ENCODE data around the gene SRSF9. TPM values are rescaled to one million over a fixed set of nuclear protein-coding genes. Genes with fewer than 3 reads are reported as not detected.
"Not testable (repeated sequence)": the region's sequence is repeated elsewhere in the genome, so short reads cannot be mapped to it uniquely, and the experiment has no call there.

SRSF9 gene
- total RNA-seq, 1 experiment from 2014 or later: 284 TPM

GRCh38 chr12:120447992-120448391 lies 21.6 kb downstream of the SRSF9 start:
- Mint-ChIP-seq H3K27me3 (ENCODE audit: unreplicated experiment) (no peaks in the 10 kb centered on the region), H3K27ac (ENCODE audit: unreplicated experiment) (peak overlapping the region; percentile 77), H3K4me3 (ENCODE audit: low read depth, unreplicated experiment) (peak overlapping the region; percentile 88), H3K4me1 (ENCODE audit: low read depth, unreplicated experiment) (peaks cover 12% of the 10 kb centered on the region), H3K36me3 (ENCODE audit: insufficient read depth, unreplicated experiment) (peaks cover 86% of the 10 kb centered on the region), H3K9me3 (ENCODE audit: low read depth, unreplicated experiment) (no peaks in the 10 kb centered on the region)
- intact Hi-C loops (cut with micrococcal nuclease; ENCODE audit: unreplicated experiment): loop anchor here (2.0 kb wide), 1 partner anchor 21 kb away; the partner anchor contains the start of gene SRSF9
- no peak for DNase-seq
- CTCF ChIA-PET: interaction anchor here (0.7 kb wide), 1 partner anchor 87 kb away, joined by 15 read pairs; no protein-coding TSS in a partner anchor
- no TSS peak for BruUV-seq (replicated peaks)
- no peak for TF ChIP-seq CTCF (IDR thresholded peaks at IDR 0.05; ENCODE audit: unreplicated experiment)

DNA sequence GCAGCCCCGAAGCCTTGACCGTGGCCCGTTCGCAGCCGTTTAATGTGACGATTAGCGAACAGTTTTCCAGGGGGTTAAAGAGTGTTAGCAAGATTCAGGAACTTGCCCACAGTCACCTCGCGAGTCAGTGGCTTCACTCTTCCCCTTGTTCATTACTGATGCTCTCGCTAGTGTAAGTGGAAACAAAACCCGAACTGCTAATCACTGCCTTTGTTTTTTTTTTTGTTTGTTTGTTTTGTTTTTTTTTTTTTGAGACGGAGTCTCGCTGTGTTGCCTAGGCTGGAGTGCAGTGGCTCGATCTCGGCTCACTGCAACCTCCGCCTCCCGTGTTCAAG lies 22.7 kb downstream of the SRSF9 start:
- H3K9me3 Mint-ChIP-seq (ENCODE audit: low read depth, unreplicated experiment); CTCF ChIA-PET: not testable (repeated sequence)
- TSS peak; percentile 74 for BruUV-seq (replicated peaks)

GRCh38 chr12:120445911-120446843 lies 23.4 kb downstream of the SRSF9 start, which contains the start of the genes GATC and TRIAP1:
TSS of gene GATC (plus strand) at chr12:120446444. CDS start at chr12:120446481, 37 bp downstream.
TSS of gene TRIAP1 (minus strand) at chr12:120446384. CDS start at chr12:120446372, 12 bp downstream.
- Mint-ChIP-seq H3K27ac (ENCODE audit: unreplicated experiment) (peak within 1 kb of the TSS; percentile 77), H3K4me3 (ENCODE audit: low read depth, unreplicated experiment) (peak within 1 kb of the TSS; percentile 88), H3K27me3 (ENCODE audit: unreplicated experiment) (no peaks in the 10 kb centered on the region), H3K9me3 (ENCODE audit: low read depth, unreplicated experiment) (no peaks in the 10 kb centered on the region), H3K4me1 (ENCODE audit: low read depth, unreplicated experiment) (peaks cover 12% of the 10 kb centered on the region), H3K36me3 (ENCODE audit: insufficient read depth, unreplicated experiment) (peaks cover 87% of the 10 kb centered on the region)
- CTCF ChIA-PET: no interaction called here
- DNase-seq: peak; percentile 89
- intact Hi-C loops (cut with micrococcal nuclease; ENCODE audit: unreplicated experiment): loop anchor here (2.0 kb wide), 1 partner anchor 23 kb away; the partner anchor contains the start of gene SRSF9
- TF ChIP-seq CTCF (IDR thresholded peaks at IDR 0.05; ENCODE audit: unreplicated experiment): no peak
- TSS peak; percentile 81 for BruUV-seq (replicated peaks)

More for the DNA sequence above, 22.7 kb downstream of the SRSF9 start:
- not testable (repeated sequence) for DNase-seq; H3K27me3 Mint-ChIP-seq (ENCODE audit: unreplicated experiment)
- intact Hi-C loops (cut with micrococcal nuclease; ENCODE audit: unreplicated experiment): loop anchor here (2.0 kb wide), 1 partner anchor 22 kb away; the partner anchor contains the start of gene SRSF9
- Mint-ChIP-seq H3K36me3 (ENCODE audit: insufficient read depth, unreplicated experiment) (peaks cover 82% of the 10 kb centered on the region), H3K4me3 (ENCODE audit: low read depth, unreplicated experiment) (peak overlapping the region; percentile 88), H3K27ac (ENCODE audit: unreplicated experiment) (peak overlapping the region; percentile 77), H3K4me1 (ENCODE audit: low read depth, unreplicated experiment) (peaks cover 12% of the 10 kb centered on the region)

DNA sequence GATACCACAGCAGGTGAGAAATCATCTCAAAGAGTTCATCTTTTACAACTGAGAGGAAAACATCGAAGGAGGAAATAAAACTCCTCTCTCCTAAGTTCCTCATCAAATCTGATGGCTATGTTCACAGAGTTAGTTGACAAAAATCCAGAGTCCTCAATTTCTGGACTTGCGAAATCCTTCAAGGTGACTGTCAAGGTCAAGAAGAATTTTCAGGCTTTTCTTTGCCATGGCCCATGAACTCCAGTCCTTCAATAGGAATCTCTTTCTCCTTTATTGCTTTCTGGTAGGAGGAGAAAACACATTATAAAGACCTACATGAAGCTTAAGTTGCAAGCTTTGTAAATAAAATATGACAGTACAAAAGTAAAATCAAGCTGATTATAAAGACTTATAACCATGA lies 24.9 kb downstream of the SRSF9 start:
- intact Hi-C loops (cut with micrococcal nuclease; ENCODE audit: unreplicated experiment): no loop called here
- no peak overlapping the region for H3K27ac Mint-ChIP-seq (ENCODE audit: unreplicated experiment)
- BruUV-seq (replicated peaks): no TSS peak
- peaks cover 12% of the 10 kb centered on the region for H3K4me1 Mint-ChIP-seq (ENCODE audit: low read depth, unreplicated experiment)
- no peak for DNase-seq
- H3K36me3 Mint-ChIP-seq (ENCODE audit: insufficient read depth, unreplicated experiment): peaks cover 85% of the 10 kb centered on the region
- CTCF ChIA-PET: no interaction called here
- no peaks in the 10 kb centered on the region for H3K27me3 Mint-ChIP-seq (ENCODE audit: unreplicated experiment)
- TF ChIP-seq CTCF (IDR thresholded peaks at IDR 0.05; ENCODE audit: unreplicated experiment): no peak
- H3K9me3 Mint-ChIP-seq (ENCODE audit: low read depth, unreplicated experiment): no peaks in the 10 kb centered on the region
- H3K4me3 Mint-ChIP-seq (ENCODE audit: low read depth, unreplicated experiment): peak overlapping the region; percentile 88

Data from Calu3 (cell line).